GM19328 (cell line): ENCODE measurements around the gene TPPP2.

Experiments used
- ATAC-seq: cut with Tn5 transposase; IDR thresholded peaks from one replicate; pipeline ENCODE4 v1.9.1; 2021; ENCODE audit warnings: mild to moderate bottlenecking, moderate library complexity; ENCODE audit not compliant: unreplicated experiment

TPPP2 gene

DNA sequence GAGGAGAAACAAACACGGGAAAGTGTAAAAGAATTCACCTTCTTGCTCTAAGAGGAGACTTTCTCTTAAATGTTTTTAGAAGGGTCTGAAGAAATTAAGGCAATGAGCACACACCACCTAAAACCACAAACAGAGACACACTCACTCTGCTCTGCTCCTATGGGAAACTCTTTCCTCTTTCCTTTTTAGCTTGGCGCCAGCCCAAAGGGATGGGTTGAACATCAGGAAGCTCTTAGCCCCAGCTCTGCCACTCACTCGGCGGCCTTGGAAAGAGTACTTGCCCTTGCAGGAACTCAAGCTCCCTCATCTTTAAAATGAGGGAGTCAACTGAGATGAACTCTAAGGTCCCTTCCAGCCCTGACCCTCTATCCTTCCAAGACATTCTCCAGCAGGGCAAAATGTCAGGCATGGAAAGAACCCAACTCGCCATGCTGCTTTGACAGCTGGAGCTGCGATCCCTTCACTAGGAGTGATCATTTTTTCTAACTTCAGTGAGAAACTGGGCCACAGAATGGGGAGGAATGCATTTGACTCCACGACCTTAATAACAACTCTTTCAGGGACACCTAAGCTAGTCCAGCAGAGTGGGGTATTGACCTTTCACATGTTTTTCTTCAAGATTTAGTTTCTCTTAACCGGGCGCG, 26.6 kb downstream of the TPPP2 start:
- ATAC-seq, result no peak

DNA sequence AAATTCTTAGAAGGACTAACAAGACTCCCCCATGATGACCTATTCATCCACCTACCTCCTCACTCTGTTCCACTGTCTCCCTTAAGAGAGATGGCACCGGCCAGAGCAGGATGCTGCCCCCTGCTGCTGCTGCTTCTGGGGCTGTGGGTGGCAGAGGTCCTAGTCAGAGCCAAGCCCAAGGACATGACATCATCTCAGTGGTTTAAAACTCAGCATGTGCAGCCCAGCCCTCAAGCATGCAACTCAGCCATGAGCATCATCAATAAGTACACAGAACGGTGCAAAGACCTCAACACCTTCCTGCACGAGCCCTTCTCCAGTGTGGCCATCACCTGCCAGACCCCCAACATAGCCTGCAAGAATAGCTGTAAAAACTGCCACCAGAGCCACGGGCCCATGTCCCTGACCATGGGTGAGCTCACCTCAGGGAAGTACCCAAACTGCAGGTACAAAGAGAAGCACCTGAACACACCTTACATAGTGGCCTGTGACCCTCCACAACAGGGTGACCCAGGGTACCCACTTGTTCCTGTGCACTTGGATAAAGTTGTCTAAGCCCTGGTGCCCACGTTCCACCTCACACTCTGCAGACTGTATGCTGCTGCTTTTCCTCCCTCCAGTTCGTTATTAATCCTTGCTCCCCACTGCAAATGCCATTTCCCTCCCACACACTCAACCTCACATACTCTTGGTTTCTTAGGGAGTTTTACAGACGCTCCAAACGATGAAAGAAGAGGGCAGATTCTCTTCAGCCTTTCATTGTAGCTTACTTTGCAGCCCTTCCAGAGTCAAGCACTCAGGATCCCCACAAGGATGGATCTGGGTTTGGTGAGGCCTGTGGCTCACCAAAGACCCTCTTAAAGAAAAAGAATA, 28.0 kb downstream of the TPPP2 start, which contains the start of gene RNASE8:
Gene RNASE8 (plus strand): TSS at position 20 of the 873 bp plus-strand sequence. CDS start 71 bp downstream, at position 91.
- ATAC-seq, result no peak

DNA sequence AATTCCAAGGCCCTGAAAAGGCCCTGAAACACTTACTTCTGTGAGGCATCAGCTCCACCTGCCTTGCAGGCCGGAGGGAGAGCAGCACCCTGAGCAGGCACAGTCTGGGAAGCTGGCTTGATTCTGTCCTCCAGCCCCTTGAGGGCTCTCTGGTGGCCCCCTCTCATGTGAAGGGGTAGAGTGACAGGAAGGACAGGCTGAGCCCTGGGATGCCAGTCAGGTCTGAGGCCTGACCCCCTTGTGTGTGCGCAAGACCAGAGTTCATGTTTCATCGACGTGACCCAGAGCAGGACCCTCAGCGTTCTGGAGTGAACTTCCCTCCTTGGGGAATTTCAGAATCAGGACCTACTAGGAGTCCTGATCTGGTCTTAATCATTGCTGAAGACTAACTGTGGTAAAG, 28.9 kb downstream of the TPPP2 start:
- no peak for ATAC-seq

DNA sequence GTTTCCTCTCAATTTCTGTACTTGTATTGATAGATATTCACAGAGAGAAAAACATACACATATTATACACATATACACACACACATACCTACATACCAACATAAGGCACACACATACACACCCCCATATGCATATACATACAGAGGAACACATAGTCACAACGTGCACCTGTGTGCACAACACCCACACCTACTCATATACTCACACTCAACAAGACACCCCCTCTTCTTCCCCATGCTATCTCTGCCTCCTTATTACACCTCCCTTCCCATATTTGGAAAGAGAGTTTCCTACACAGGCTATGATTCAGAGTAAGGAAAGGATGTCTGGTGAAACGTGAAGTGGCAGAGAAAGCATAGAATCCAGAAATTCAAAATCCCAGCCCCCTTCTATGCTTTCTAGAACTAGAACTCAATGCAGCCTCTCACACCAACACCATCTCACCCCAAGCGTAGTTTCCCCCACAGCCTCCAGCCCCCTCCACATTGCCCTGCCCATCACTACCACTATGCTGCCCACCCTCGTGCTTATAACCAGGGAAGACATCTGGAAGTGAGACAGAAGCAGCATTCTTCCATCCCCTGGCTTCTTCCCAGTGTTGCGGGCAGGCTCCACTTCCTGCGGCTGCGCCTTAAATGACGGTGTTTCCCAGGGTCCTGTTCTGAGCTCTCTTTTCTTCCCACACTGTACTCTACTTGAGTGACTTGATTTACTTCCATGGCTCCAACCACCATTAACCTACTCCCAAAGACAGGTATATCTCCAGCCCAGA, 30.0 kb downstream of the TPPP2 start:
- ATAC-seq, result no peak

DNA sequence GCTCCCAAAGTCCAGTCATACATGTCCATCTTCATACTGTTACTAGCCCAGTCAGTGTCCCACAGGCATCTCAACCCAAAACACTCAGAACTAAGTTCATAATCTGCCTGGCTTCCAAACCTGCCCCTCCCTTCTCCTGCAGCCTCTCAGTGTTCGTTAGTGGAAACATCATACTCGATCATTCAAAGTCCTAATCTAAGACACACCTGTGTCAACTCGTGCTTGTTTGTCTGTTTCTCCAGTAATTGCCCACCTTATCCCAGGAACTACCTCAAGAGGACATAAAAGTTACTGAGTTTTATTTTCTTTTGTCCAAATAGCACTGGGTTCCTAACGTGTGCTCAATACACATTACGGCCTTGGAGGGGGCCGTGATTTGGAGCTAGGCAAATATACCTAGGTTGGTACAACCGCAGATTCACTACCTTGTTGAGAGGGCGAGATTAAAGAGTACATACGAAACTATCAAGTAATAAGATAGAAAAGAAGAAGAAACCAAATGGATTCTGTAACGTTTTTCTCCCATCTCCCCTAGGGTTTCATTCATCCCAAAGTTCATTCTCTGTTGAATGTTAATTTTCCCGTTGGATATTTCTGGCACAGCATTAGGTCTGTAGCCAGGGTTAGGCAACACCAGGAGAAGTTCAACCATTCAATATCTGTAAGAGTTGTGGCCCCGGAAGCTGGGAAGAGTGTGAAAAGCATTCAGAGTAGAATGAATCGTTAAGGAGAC, 30.8 kb downstream of the TPPP2 start:
- no peak for ATAC-seq

DNA sequence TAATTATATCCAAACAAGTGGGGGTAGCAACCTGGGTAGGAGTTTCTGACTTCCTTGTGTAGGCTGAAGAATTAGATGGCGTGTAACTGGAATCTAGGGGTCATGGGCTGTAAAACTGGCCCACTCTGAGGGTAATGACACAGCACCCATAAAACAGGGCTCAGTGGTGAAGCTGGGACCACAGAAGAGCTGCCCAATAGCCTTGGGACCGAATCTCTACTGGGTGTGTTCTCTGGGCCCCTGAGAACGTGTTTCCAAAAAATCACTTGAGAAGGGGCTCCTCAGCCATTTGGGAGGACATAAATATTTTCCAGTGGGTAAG, 31.3 kb downstream of the TPPP2 start:
- ATAC-seq, result no peak

DNA sequence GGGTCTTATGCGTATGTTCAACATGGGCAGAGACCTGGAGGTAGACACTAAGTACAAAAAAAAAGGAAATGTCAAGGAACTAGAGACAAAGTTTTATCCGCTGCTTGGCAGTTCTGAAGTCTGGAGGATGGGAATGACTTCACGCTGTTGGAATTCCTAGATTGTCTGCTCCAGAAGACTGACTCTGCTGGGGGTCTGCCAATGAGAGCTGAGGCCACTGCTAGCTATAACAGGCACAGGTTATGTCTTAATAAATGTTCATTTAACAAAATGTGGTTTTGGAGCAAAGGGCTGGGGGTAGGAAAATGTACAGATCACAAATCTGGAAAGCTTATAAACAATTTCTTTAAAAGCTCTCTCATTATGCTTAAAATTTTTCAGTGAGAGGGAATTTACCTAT, 33.5 kb downstream of the TPPP2 start:
- no peak for ATAC-seq

DNA sequence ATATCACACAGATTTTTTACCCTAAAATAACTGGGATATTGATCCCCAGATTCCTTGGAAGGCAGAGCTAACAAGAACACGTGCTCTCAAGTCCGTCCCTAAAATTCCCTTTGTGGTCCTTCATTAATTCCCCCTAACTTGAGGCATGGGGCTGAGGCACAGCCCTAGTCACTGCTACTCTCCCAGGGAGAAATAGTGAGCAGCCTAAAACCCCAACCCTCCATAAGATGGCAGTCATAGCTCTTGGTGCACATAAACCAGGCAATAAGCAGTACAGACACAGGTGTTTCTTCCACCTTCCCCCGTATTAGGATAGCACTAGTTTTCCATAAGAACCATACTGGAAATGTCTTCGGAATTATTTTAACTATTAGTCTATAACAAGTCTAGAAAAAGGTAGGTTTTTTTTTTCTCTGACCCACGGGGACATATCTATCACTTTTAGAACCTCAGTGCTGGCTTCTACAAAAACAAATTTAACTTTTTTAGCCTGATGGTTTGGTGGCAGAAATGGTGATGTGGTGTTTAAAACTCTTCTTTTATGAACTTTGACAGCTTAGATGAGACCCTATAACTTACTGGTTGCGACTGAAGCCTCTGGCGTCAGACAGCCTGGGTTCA, 37.0 kb downstream of the TPPP2 start:
- ATAC-seq, result no peak

DNA sequence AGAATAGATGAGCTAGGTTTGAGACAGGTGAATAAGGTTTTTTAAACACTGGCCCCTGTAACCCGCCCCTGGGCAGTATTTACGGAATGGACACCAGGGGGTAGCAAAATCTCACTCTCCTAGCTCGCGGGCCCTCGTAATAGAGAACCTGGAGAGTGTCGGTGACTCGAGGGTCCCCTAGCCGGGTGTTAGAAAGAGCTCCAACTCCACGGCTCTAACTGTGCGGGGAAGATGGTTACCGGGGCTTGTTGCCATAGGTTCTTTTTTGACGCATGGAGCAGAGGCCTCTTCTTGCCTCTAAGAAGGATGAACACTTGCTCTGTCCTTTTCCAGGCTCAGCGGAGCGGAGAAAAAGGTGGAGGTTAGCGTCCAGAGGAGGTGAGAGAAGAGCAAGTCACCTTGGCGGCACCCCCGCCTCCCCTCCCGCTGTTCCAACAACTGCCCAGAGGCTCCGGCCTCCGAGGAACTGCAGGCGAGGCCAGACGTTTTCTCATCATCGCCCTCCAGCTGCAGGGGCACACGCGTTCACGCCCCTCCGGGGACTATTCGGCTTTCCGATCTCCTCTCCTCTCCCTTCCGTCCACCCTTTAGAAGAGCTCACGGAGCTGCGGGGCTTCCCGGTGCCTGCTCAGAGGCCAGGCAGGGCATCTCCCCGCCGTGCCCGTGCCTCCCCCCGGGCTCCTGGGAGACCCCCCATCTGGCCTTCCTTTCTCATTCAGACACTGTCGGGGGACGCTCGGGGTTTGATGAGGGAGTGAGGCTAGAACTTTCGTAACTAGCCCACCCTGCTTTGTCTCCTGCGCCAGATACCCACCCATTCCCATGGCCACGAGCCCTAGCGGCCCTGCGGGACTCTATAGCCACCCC, 38.7 kb downstream of the TPPP2 start:
- ATAC-seq, result no peak

DNA sequence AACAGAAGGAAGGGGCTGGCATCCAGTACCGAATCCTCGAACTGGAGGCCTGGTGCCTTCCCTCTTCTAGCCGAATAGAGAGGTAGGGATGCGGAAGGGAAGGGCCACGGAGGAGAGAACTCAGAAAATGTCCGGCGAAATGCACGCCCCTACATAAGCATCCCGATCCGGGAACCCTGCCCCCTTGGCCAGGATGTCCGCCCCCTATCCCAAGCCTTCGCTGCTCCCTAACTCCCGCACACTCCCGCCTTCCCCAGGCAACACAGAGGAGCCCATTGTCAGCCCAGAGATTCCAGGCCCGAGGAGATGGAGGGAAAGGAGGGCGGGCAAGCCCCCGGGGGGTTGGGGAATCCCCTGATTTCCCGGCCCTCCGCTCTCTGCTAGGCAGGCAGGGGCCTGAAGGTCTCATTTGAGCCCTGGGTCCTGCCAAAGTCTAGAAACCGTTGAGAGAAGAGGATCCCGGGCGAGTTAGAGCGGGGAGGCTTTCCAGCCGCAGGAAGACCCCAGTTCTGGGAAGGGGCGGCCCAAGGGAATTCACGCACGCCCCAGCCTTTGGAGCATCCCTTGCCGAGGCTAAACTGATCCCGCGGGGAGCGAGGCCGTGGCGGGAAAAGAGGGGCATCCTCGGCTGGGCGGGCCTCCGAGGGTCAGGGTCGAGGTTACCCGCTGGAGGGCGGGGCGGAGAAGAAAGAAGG, 39.5 kb downstream of the TPPP2 start:
- no peak for ATAC-seq

GRCh38 chr14:21070083-21070609, 40.1 kb downstream of the TPPP2 start, which contains the start of gene ARHGEF40:
ARHGEF40 (plus strand) TSS chr14:21070304; CDS start chr14:21070397, 93 bp downstream.
- ATAC-seq, result no peak

DNA sequence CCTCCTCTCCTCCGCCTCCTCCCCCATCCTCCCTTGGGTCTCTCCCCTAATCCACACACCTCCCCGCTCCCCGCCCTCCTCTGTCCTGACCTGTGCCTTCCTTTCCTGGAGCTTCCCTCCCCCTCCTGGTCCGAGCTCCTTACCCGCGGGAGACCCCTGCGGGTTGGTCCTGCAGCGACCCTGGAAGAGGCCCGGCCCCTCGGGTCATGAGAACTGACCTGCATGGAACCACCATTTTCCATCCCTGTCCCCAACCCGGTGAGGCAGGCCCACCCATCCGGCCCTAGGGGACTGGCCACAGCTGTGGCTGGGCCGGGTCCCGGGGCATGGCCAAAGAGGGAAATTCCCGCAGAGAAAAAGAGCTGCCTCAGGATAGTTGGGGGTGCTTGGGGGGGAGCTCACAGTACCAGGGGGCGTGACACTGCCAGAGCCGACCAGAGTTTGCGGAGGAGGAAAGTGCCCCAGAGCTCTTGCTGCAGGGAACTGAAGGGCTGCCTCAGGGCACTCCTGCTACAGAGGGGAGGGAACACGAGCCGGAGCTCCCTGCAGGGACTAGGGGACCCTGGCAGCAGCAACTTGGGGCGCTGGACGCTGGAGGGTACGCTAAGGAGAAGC, 40.7 kb downstream of the TPPP2 start:
- peak; percentile 10 for ATAC-seq

GRCh38 chr14:21071225-21072030, 41.4 kb downstream of the TPPP2 start:
- ATAC-seq, result peak; percentile 71

GRCh38 chr14:21072031-21072473, 42.0 kb downstream of the TPPP2 start:
- no peak for ATAC-seq

DNA sequence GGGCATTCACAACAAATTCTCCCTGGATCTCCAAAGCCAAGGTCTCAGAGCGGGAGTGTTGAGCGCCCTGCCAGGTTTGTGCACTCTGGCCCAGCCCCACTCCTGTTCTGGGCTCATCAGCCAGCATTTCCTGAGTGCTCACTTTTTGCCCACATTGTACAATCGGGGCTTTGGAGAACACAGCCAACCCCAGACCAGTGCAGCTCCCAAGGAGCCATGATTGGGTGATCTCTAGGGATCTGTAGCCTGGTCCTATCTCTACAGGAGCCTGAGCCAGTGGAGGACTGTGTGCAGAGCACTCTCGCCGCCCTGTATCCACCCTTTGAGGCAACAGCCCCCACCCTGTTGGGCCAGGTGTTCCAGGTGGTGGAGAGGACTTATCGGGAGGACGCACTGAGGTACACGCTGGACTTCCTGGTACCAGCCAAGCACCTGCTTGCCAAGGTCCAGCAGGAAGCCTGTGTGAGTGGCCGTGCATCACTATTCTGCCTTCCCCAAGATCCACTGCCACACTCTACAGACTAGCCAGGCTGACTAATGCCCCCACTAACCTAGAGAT, 42.8 kb downstream of the TPPP2 start:
- ATAC-seq, result no peak

- no peak for ATAC-seq
Measured at GRCh38 chr14:21073921-21074320, 43.9 kb downstream of the TPPP2 start.
